Neural cell (in vitro differentiated cells): ENCODE results near the gene TMEM196. TPM values are rescaled to one million over a fixed set of nuclear protein-coding genes. Genes with fewer than 3 reads are reported as not detected.

ENCODE experiments used
- H2AFZ ChIP-seq: fragments of 200-600, 300-800 bp; sonication (generic), shearing (Covaris generic); 2 replicates; pipeline ENCODE4 v1.6.0; 2014; ENCODE audit warnings: low read depth, mild to moderate bottlenecking, antibody characterized with exemption, low read length, moderate library complexity
- H3F3A ChIP-seq: fragments of 200-600 bp; shearing (Covaris generic); 2 replicates; pipeline ENCODE4 v1.6.1; 2016; ENCODE audit warnings: mild to moderate bottlenecking, moderate library complexity, mixed read lengths, antibody characterized with exemption, low read length; ENCODE audit not compliant: insufficient read depth, poor library complexity, severe bottlenecking
- H3K27ac ChIP-seq: fragments of 200-600, 300-800 bp; sonication (generic), shearing (Covaris generic); 2 replicates; pipeline ENCODE4 v1.5.1; 2014; ENCODE audit warnings: mild to moderate bottlenecking, low read length, moderate library complexity
- H3K27me3 ChIP-seq: fragments of 300-800, 200-600 bp; sonication (generic), shearing (Covaris generic); 2 replicates; pipeline ENCODE4 v1.6.0; 2014; ENCODE audit warnings: mild to moderate bottlenecking, low read depth, low read length, moderate library complexity; ENCODE audit not compliant: insufficient read depth
- H3K36me3 ChIP-seq: fragments of 300-800, 200-600 bp; sonication (generic), shearing (Covaris generic); 2 replicates; pipeline ENCODE4 v1.5.1; 2014; ENCODE audit warnings: mild to moderate bottlenecking, antibody characterized with exemption, low read length, moderate library complexity; ENCODE audit not compliant: insufficient read depth
- H3K4me2 ChIP-seq: fragments of 300-800, 200-600 bp; sonication (generic), shearing (Covaris generic); 2 replicates; pipeline ENCODE4 v1.6.0; 2014; ENCODE audit warnings: mild to moderate bottlenecking, low read length
- H3K4me3 ChIP-seq: fragments of 300-800, 200-600 bp; sonication (generic), shearing (Covaris generic); 2 replicates; pipeline ENCODE4 v1.5.1; 2014; ENCODE audit warnings: mild to moderate bottlenecking, low read length, moderate library complexity
- H3K79me2 ChIP-seq: fragments of 200-600 bp; shearing (Covaris generic); replicated peaks from 2 replicates; pipeline ENCODE4 v1.6.0; 2014; ENCODE audit warnings: mild to moderate bottlenecking, low read length, moderate library complexity; ENCODE audit not compliant: insufficient read depth
- H3K9ac ChIP-seq: fragments of 300-800, 200-600 bp; sonication (generic), shearing (Covaris generic); 2 replicates; pipeline ENCODE4 v1.6.1; 2016; ENCODE audit warnings: mild to moderate bottlenecking, low read length, mixed read lengths
- H3K9me2 ChIP-seq: fragments of 200-600 bp; shearing (Covaris generic); 2 replicates; pipeline ENCODE4 v1.6.1; 2016; ENCODE audit warnings: mild to moderate bottlenecking, low read length, mixed read lengths; ENCODE audit not compliant: insufficient read depth
- H3K9me3 ChIP-seq: fragments of 200-600, 300-800 bp; sonication (generic), shearing (Covaris generic); 2 replicates; pipeline ENCODE4 v1.6.1; 2016; ENCODE audit warnings: mild to moderate bottlenecking, mixed run types, low read length, moderate library complexity, mixed read lengths
- H4K20me1 ChIP-seq: fragments of 200-600 bp; shearing (Covaris generic); 2 replicates; pipeline ENCODE4 v1.6.1; 2016; ENCODE audit warnings: mild to moderate bottlenecking, mixed run types; ENCODE audit not compliant: insufficient read depth
- EP300 ChIP-seq: fragments of 450-650 bp; conservative IDR thresholded peaks from 2 replicates; pipeline ENCODE4 v1.6.1; 2014; ENCODE audit warnings: antibody characterized with exemption, mild to moderate bottlenecking, moderate library complexity; ENCODE audit not compliant: poor library complexity, severe bottlenecking
- EZH2 ChIP-seq: fragments of 200-600, 300-800 bp; shearing (Covaris generic), sonication (generic); IDR thresholded peaks from 2 replicates; pipeline ENCODE4 v1.6.1; 2014; ENCODE audit warnings: antibody characterized with exemption, low read length, borderline replicate concordance, mild to moderate bottlenecking; ENCODE audit not compliant: insufficient read depth, poor library complexity, severe bottlenecking
- MXI1 ChIP-seq: fragments of 450-650 bp; conservative IDR thresholded peaks from 2 replicates; pipeline ENCODE4 v1.6.1; 2014; ENCODE audit warnings: antibody characterized with exemption, mild to moderate bottlenecking; ENCODE audit not compliant: poor library complexity, severe bottlenecking
- POLR2AphosphoS5 ChIP-seq: IDR thresholded peaks from 2 replicates; pipeline ENCODE4 v1.6.1; 2012
- RAD21 ChIP-seq: fragments of 450-650 bp; conservative IDR thresholded peaks from 2 replicates; pipeline ENCODE4 v1.6.1; 2014; ENCODE audit warnings: antibody characterized with exemption, mild to moderate bottlenecking, moderate library complexity
- REST ChIP-seq: IDR thresholded peaks from 2 replicates; pipeline ENCODE4 v1.6.1; 2012; ENCODE audit warnings: borderline replicate concordance
- SMC3 ChIP-seq: fragments of 450-650 bp; conservative IDR thresholded peaks from 2 replicates; pipeline ENCODE4 v1.6.1; 2014; ENCODE audit warnings: antibody characterized with exemption, mild to moderate bottlenecking, moderate library complexity; ENCODE audit not compliant: poor library complexity
- TAF1 ChIP-seq: IDR thresholded peaks from 2 replicates; pipeline ENCODE4 v1.6.1; 2012; ENCODE audit warnings: low read depth
- polyA plus RNA-seq: library from polyadenylated mRNA; depleted of rRNA; stranded (reverse); fragments of >200 nt; gene quantifications from 2 replicates; pipeline ENCODE4 v1.2.3, GENCODE V29; 2014
- TF ChIP-seq, protein P1 (sequence below): fragments of 450-650 bp; IDR thresholded peaks from 2 replicates; pipeline ENCODE4 v1.5.1; 2014; ENCODE audit warnings: antibody characterized with exemption, mild to moderate bottlenecking, moderate library complexity; ENCODE audit not compliant: poor library complexity, severe bottlenecking

TMEM196 gene
- polyA plus RNA-seq, 1 donor from 2014 or later: 35.7 TPM

GRCh38 chr7:19698331-19698730, 75.1 kb downstream of the TMEM196 start:
- Histone ChIP-seq H3K36me3 (peaks cover 5% of the 10 kb centered on the region), H3K9ac (no peak overlapping the region), H3K27ac (no peak overlapping the region), H3K79me2 (no peaks in the 10 kb centered on the region), H3K9me3 (no peaks in the 10 kb centered on the region), H4K20me1 (no peaks in the 10 kb centered on the region), H3F3A (no peaks in the 10 kb centered on the region), H3K27me3 (no peaks in the 10 kb centered on the region), H3K9me2 (no peaks in the 10 kb centered on the region), H3K4me3 (no peak overlapping the region), H2AFZ (no peak overlapping the region), H3K4me2 (no peak overlapping the region)
- TF ChIP-seq REST (no peak), EZH2 (no peak), EP300 (no peak), MXI1 (no peak), SMC3 (no peak), POLR2AphosphoS5 (no peak), RAD21 (no peak), TAF1 (no peak)
- TF ChIP-seq, protein P1, sequence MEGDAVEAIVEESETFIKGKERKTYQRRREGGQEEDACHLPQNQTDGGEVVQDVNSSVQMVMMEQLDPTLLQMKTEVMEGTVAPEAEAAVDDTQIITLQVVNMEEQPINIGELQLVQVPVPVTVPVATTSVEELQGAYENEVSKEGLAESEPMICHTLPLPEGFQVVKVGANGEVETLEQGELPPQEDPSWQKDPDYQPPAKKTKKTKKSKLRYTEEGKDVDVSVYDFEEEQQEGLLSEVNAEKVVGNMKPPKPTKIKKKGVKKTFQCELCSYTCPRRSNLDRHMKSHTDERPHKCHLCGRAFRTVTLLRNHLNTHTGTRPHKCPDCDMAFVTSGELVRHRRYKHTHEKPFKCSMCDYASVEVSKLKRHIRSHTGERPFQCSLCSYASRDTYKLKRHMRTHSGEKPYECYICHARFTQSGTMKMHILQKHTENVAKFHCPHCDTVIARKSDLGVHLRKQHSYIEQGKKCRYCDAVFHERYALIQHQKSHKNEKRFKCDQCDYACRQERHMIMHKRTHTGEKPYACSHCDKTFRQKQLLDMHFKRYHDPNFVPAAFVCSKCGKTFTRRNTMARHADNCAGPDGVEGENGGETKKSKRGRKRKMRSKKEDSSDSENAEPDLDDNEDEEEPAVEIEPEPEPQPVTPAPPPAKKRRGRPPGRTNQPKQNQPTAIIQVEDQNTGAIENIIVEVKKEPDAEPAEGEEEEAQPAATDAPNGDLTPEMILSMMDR: no peak

- H3K4me2 ChIP-seq: no peak overlapping the region
- no peaks in the 10 kb centered on the region for H3K79me2 ChIP-seq
Measured at GRCh38 chr7:19696926-19697325, 76.5 kb downstream of the TMEM196 start.

More at GRCh38 chr7:19696926-19697325, 76.5 kb downstream of the TMEM196 start:
- no peaks in the 10 kb centered on the region for H3K36me3 ChIP-seq
- no peak overlapping the region for H2AFZ ChIP-seq
- H3K9me3 ChIP-seq: no peaks in the 10 kb centered on the region
- H4K20me1 ChIP-seq: no peaks in the 10 kb centered on the region
- no peak overlapping the region for H3K9ac ChIP-seq
- no peaks in the 10 kb centered on the region for H3K9me2 ChIP-seq
- TF ChIP-seq POLR2AphosphoS5 (no peak), EZH2 (no peak), EP300 (no peak), REST (no peak), RAD21 (no peak), SMC3 (no peak), TAF1 (no peak), MXI1 (no peak)
- TF ChIP-seq, protein P1: no peak
- no peak overlapping the region for H3K27ac ChIP-seq
- no peaks in the 10 kb centered on the region for H3F3A ChIP-seq
- H3K27me3 ChIP-seq: no peaks in the 10 kb centered on the region
- H3K4me3 ChIP-seq: no peak overlapping the region
